ENCODE results near the gene ALDOC.

The ALDOC gene

DNA sequence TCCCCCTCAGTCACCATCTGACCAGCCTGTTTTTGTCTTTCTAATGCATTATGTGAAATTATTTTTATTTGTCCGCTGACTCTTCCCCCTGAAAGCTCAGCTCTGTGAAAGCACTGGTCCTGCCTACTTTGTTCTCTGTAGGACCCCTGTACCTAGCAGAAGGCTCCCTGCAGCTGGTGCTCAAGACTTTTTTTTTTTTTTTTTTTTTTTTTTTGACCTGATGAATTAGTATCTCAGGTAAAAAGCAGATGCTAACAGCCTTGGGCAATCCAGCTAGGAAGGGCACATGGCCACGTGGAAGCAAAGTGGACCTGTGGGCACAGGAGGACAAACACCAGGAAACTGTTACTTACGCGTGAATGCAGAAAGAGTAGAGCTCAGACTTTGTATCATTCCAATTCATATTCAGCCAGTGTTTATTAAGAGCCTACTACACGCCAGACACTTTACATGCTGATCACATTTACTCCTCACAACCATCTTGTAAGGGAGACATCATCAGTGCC is 23.6 kb downstream of the ALDOC start:
- DNase-seq (ENCODE audit: insufficient read length, low spot score) (no peak), FAIRE-seq (no peak)

DNA sequence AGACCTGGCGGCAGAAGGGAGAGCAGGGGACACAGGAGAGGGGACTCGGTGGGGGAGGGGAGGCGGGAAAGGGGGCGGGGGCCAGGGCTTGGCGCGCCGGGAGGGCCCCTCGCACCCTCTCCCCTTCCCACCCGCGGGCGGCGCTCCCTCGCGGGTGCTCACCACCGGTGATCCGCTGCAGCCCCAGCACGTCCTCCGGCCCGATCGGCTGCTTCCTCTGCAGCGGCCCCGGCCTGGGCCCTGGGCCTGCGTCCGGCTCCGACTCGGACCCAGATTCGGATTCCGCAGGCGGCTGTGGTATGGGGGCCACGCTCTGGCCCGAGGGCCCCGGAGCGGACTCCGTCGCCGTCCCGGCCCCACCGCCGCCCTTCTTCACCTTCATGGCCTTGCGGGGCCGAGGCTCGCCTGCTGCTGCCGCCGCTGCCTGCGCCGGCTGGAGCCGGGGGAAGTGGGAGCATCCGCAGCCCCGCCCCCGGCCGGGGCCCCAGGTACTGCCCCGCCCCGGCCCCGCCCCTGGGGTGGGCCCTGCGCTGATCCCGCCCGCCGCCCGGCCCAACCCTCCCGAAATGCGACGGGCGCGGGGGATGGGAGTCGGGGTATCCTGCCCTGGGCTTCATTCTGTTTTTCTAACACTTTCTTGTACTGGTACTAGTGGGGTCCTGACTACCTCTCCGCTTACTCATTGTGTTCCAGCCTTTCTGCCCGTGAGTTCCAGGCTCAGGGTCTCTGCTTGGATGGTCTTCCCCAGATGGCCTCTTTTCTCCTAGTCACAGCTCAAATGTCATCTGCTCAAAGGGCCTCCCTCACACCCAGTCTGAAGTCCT is 24.3 kb downstream of the ALDOC start, which contains the start of gene UNC119:
Gene UNC119 (minus strand): TSS at position 449 of the 824 bp plus-strand sequence. CDS start 67 bp downstream, at position 382.
- DNase-seq (ENCODE audit: insufficient read length, low spot score) = peak; percentile 71
- peak; percentile 47 for FAIRE-seq

DNA sequence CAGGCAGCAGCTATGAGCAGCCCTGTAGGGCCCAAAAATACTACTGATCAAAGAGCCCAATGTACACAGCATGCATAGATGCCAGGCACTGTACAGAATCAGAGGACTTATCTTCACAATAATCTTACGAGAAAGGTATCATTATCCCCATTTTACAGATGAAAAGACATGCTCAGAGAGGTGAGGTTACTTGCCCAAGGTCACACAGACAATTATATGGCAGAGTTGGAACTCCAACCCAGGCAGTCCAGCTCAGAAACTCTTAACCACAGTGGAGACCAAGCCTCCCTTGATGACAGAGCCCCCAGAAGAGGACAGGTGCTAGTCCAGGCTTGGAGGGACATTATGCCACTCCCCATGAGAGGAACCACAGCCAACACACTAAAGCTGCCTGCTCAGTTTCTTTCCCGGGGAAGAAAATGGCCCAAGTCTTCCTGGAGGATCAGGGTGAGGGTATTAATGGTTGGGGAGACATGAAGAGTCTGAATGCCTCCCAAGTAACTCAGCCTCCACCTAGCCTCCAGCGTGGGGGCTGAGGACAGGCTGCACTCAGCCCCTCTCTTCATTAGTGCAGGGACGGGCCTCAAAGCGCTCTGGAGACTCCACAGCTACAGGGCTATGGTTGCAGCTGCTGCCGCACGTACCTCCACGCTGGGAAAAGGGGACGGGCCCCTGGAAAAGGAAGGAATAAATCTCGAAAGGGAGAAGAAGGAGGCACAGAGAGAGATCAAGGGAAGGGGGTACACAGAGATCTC is 25.1 kb downstream of the ALDOC start:
- DNase-seq (ENCODE audit: insufficient read length, low spot score) (no peak), FAIRE-seq (peak; percentile 51)

DNA sequence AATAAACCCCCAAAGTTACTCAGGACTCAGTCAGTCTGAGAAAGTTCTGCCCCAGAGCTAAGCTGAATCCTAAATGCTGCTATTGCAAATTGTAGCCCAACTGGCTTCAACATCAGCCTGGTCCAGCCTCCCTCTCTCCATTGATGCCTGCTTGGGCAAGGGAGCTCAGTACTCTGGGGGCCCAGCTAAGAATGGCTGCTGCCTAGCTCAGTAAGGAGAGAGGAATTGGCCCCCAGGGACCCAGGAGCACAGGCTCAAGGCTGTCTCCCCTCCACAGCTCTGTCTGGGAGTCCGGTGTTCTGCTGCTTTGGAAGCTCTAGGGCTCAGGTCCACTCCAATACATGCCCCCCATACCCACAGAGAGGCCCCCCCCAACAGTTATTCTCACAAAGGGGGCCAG is 25.8 kb downstream of the ALDOC start:
- no peak for DNase-seq (ENCODE audit: insufficient read length, low spot score)
- FAIRE-seq = no peak

DNA sequence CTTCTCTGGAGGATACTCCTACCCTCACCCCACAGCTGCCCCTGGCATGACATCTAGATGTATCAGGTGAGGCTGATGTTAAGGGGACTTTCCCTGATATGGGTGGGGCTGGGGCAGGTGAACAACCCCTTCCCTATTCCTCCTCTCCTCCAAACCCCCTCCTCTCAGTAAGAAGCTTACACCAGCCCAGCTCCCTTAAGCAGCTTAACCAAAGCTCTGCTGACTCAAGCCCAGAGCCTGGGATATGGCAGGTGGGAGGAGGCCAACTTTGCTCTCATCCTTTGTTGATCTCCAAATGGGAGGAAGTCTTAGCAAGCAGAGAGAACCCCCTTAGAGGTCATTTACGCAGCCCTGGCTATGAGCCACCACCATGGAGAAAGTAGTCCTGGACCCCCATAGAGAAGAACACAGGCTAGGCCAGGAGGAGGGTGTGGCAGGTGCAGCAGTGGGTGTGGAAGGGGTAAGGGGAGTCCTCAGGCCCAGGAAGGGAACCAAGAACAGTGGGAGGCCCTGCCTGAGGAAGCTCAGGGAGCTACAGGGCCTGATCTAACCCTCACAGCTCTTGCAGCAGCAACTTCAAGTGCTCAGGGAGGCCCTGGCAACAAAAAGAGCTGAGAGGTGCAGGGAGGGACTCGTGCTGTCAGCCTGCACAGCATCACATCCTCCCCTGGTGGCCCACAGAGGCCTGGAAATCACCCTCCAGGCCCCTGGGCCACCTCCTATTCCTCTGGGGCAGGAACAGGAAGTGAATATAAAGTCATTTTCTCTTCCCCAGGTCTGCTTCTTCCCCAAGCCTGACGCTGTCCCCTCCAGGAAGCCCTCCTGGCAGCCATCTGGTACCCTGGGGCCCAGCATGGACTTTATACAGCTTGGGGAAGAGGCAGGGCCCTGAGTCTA is 27.2 kb downstream of the ALDOC start:
- DNase-seq (ENCODE audit: insufficient read length, low spot score) (peak; percentile 61), FAIRE-seq (peak; percentile 68)

DNA sequence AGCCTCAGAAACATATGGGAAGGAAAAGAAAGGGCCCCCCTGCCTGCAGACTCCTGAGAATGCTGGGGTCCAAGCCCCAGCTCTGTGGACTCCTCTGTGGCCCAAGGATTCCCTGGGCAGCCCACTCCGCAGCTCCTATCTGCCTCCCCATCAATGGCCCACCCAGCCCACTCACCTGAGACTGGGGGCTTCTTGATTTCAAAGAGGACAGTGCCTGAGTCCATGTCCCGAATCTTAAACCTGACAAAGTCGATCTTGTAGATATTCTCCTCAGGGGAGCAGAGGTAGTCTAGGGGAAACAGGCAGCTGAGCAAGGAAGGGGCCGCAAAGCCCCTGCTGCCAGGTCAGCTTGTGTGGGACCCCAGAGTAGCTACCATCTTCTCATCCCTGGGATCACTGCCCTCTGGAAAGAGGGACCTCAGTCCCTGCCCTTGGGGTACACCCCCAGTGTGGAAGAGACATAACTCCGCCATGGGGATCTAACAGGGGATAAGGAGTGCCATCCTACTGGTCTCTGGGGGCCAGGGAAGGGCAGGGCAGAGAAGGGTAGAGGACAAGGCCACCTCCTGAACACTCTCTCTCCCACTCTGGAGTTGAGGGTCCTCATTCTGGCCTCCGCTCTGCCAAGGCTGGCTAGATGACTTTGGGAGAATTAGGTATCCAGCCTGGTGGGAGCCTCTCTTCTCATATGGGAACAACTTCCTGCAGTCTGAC is 28.1 kb downstream of the ALDOC start:
- FAIRE-seq (no peak), DNase-seq (ENCODE audit: insufficient read length, low spot score) (no peak)

DNA sequence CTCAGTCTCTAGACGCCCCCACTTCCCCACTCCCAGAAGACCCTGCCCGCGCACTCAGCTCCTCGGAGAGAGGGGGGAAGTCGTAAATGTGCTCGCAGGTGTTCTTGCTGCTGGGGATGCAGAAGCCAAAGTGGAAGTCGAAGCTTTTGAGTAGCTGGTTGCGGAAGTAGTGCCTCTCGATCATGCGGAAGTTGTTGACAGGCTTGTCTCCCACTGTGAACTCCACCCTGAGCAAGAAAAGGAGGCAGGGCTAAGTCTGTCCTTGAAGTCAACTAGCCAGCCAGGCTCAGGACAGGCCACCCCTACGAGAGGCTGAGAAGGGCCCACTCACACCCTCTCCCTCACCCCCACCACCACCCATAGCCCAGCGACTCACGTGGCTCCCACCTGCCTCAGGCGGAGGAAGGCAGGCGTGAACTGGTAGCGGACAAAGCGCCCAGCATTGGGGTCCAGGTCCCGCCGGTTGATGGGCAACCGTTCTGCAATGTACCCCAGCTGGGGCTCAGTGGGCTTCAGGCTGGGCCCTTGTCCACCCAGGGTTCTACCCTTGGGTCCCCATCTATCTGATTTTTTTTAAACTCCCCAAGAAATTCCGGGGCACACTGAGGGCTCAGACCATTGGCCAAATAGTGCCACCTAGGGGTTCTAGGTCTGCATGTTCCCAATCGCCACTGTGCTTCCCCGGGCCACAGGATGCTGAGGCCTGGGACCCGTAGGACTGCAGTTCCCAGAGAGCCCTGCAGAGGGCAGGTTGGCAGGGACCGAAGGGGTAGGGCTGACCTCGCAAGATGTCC is 28.9 kb downstream of the ALDOC start:
- DNase-seq (ENCODE audit: insufficient read length, low spot score) (peak; percentile 65), FAIRE-seq (peak; percentile 96)

DNA sequence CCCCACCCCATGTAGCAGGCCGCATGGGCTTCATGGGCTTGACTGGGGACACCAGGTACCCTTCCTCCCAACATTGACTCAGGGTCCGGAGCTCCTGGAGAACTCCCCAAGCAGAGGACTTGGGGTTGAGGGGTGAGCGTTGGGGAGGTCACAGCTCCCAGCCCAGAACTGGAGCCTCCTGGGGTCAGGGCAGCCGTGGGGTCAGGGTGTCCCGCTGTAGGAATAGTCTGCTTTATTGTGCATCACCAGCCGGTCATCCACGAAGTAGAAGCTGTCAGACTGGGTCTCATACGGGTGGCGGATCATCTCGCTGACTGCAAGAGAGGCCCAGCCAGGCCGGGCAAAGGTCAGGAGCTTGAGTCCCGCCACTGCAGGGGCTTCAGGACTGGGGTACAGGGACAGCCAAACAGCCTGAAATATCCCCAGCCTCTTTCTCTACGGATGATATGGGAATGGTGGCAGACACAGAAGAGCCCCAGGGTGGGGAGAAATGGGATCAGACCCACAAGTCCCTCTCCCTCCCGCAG is 29.5 kb downstream of the ALDOC start:
- FAIRE-seq (no peak), DNase-seq (ENCODE audit: insufficient read length, low spot score) (no peak)

DNA sequence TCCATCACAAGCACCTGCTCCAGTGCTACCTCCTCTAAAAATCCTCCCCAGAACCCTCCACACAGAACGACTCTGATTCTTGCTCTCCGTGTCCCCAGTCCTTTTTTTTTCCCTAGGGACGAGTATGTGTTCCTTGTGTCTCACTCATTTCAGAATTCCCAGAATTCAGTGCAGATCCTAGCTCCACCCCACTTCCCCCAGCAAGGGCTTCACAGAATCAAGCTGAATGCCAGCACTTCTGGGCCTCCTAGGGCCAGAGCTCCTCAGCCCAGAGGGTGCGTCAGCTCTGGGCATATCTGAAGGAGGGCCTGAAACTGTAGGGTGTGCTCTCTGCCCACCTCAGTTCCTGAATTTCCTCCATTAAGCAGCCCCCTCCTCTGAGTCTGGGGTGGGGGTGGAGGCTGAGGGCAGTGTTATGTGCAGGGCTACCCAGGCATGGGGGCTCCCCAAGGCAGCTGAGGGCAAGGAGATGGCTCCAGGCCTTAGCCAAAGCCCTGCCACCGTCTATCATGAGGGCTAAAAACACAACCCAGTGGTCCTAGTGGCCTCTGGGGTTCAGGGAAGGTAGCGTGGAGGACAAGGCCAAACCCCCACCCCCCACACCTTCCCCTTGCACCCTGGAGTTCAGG is 30.8 kb downstream of the ALDOC start:
- DNase-seq (ENCODE audit: insufficient read length, low spot score) (no peak), FAIRE-seq (no peak)

DNA sequence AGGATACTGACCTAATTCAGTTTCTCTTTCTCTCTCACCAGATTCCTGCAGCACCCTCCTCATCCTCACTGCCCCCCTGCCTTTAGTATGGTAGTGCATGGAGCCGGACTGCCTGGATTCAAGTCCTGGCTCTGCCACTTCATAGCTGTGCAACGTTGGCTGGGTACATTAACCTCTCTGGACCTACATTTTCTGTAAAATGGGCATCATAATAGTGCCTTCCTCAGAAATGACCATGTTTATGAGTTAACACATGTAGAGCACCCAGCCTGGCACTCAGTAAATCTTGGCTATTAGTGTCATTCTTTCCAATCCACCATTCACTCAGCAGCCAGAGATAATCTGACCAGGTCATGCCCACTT is 31.6 kb downstream of the ALDOC start:
- FAIRE-seq = no peak
- DNase-seq (ENCODE audit: insufficient read length, low spot score) = no peak

DNA sequence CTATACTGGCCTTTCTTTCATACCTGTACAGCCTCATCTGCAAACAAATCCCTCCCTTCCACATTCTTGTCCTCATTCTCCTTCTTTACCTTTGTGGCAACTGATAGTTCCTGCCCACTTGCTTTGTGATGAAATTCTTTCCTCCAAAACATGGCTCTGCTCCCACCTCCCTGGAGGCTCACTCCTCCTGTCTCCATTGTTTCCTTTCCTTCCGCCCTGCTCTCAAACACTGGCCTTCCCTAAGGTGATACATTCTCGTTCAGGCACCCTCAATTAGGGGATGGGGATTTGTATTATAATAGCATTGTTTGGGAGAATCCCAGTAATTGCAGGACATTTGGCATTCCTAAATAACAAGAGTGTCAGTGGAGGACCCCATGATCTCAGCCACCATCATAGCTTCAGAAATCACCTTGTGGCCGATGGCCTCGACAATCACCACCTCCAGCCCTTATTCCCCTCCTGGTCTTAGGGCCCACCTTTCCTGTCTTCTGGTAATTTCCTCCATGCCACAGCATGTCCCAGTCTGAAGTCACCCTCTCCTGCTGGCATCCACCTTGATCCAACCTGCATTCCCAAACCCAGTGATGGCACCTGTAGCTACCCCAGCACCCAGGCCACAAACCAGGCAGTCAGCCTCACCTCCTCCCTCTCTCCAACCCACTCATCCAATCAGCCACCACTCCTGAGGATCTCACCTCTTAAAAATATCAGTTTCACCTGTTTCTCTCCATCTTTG is 32.1 kb downstream of the ALDOC start:
- no peak for DNase-seq (ENCODE audit: insufficient read length, low spot score)
- no peak for FAIRE-seq

DNA sequence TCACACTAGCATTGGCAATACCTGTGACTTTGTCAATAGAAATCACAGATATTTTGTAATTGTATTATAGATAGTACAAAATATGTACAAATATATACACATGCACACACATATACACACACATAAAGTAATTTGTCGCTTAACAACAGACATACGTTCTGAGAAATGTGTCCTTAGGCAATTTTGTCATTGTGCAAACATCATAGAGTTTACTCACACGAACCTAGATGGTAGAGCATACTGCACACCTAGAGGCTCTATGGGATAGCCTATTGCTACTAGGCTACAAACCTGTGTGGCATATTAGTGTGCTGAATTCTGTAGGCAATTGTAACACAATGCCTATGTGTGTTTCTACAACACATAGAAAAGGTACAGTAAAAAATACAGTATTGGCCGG is 35.3 kb downstream of the ALDOC start:
- DNase-seq (ENCODE audit: insufficient read length, low spot score) (no peak), FAIRE-seq (no peak)

DNA sequence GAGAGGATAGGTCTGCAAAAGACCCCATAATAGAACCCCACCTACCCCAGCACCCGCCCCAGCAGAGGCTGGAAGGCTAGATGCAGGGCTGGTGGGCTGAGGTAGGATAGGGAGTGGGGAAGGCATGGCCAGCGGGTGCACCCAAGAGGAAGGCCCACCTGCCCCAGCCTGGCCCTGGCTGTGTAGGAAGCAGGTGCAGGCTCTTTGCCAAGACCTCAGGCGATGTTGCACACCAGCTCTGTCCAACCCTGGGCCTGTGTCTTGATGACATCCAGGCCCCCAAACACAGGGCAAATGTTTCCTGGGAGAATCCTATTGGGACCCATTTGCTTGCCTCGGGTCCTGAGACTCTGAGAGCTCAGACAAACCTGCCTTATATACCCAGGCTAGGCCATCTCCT is 36.5 kb downstream of the ALDOC start:
- DNase-seq (ENCODE audit: insufficient read length, low spot score) (no peak), FAIRE-seq (no peak)

DNA sequence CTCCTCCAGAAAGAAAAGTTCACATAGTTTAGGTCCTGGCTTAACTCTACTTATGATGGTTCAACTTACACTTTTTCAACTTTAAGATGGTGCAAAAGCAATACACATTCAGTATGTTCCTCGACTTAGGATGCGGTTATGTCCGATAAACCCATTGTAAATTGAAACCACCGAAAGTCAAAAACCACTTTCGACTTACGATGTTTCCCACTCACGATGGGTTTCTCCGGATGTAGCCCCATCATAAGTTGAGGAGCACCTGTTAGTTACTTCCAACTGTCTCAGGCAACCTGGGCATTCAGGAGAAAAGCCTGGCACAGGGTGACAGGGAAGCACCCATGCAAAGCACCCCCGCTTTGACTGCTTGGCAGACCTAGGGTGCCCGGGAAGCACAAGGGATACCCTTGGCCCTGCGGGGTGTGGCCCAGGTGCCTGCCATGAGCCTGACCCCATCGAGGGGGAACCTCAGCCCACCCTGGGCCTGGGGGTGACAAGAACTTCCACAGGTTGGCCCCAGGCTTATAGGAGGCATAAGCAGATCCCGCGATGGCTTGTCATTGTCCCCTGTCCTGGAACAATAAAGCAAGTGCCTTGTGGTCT is 38.3 kb downstream of the ALDOC start:
- FAIRE-seq = no peak
- DNase-seq (ENCODE audit: insufficient read length, low spot score) = no peak

DNA sequence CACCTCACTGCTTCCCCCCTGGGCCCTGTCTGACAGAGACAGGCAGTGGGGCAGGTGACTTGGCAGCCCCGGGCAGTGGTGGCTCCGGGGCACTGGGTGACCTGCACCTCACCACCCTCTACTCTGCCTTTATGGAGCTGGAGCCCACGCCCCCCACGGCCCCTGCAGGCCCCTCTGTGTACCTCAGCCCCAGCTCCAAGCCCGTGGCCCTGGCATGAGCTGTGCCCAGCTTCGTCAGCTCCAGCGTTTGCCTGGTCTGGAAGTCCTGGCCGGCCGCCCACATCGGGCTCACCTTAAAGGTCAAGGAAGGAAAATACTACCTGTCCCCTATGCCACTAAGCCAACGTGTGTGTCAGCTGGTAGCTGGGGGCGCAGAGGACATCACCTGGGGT is 39.5 kb downstream of the ALDOC start:
- no peak for DNase-seq (ENCODE audit: insufficient read length, low spot score)
- FAIRE-seq = no peak

DNA sequence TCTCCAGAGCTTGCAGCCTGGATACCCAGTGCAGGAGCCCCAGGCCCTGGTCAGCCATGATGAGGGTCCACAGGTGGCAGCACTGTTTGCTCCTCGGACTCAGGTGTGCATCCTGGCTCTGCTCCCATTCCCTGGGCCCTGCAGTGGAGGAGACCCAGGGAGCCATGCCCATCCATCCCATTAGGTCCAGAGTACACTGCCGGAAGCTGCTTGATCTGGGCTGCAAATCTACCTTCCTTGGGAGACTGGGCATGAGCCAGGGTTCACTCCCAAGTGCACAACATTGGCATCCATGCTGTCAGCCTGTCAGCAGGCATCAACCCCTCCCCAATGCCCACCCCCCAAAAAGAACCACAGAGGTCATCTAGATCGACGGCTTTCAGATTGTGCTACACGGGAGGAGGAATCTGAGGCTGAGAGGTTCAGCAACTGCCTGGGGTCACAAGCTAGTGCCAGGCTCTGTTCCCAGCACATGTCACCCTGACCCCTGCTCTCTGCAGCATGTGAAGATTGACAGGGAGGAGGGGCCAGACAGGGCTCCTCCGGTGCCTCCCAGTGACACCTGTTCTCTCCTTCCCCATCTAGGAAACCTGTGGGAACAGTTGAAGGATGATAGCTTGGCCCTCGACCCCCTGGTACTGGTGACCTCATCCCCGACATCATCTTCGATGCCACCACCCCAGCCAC is 40.0 kb downstream of the ALDOC start:
- DNase-seq (ENCODE audit: insufficient read length, low spot score) (no peak), FAIRE-seq (no peak)

DNA sequence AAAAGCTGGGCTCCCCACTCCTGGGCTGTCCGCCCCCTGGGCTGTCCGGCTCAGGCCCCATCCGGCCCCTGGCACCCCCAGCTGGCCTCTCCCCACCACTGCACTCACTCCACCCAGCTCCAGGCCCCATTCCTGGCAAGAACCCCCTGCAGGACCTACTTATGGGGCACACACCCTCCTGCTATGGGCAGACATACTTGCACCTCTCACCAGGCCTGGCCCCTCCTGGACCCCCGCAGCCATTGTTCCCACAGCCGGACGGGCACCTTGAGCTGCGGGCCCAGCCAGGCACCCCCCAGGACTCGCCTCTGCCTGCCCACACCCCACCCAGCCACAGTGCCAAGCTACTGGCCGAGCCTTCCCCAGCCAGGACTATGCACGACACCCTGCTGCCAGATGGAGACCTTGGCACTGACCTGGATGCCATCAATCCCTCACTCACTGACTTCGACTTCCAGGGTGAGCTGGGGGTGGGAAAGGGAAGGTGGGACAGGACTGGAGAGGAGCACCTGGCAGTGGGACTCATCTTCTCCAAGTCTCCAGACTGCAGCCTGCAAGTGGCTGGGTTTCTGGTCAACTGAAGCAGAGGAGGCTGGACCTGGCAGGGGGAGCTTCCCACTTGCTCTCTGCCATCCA is 41.8 kb downstream of the ALDOC start:
- DNase-seq (ENCODE audit: insufficient read length, low spot score) (no peak), FAIRE-seq (no peak)

Data from GM19239 (cell line).